Measurements from ENCODE around the gene RDH12. TPM values are rescaled to one million over a fixed set of nuclear protein-coding genes. Genes with fewer than 3 reads are reported as not detected.
A peak's percentile ranks its signal among the peaks of the same experiment; 100 is the strongest.

The RDH12 gene
- total and polyA plus RNA-seq, 9 of the 15 experiments (the other 6 are each of a cell fraction or from before 2014, with no cell fraction given), result 0.03 to 0.29 (median 0.07) TPM; not detected in 2

DNA sequence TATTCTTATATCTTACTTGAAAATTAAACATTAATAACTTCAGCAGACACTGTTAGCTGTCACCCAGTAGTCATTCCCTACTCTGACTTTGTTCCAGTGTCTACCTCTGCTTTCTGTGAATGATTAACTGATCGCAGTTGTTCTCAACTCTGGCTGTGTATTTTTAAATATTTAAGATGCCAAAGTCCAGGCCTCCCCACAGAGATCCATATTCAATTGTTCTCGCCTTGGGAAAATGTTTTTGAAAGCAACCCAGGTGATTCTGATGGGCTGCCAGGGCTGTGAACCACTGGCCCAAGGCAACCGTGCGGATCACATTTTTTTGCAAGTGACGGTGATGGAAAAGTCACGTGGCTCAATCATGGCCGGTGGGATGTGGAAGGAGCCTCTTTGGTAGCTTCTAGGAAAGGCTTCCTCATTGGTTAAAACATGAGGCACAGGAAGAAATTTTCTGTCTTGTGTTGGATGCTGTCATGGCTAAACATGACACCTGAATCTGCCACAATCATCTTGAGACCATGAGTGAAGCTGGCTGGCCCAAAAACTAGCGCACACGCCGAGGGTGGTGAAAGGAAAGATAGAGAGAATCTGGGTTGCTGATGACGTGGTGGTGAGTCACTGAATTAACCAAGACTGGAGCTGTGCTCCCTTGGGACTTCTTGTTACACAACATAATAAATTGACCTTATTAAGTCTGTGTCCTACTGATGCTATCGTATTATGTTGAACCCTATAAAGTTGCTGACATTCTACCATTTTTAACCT lies 37.2 kb downstream of the RDH12 start (continued):
- TF ChIP-seq, protein P1, sequence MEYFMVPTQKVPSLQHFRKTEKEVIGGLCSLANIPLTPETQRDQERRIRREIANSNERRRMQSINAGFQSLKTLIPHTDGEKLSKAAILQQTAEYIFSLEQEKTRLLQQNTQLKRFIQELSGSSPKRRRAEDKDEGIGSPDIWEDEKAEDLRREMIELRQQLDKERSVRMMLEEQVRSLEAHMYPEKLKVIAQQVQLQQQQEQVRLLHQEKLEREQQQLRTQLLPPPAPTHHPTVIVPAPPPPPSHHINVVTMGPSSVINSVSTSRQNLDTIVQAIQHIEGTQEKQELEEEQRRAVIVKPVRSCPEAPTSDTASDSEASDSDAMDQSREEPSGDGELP (CRISPR knock-in tag; IDR thresholded peaks at IDR 0.05; ENCODE audit: borderline replicate concordance), result no peak
- peak; percentile 76 for TF ChIP-seq RAD51 (IDR thresholded peaks at IDR 0.05; ENCODE audit: borderline replicate concordance, low read depth)
- no peak for TF ChIP-seq NFRKB (IDR thresholded peaks at IDR 0.05; ENCODE audit: low read depth)
- TF ChIP-seq BDP1 (IDR thresholded peaks at IDR 0.05; ENCODE audit: insufficient read depth, insufficient read length), result no peak
- TF ChIP-seq EP400 (IDR thresholded peaks at IDR 0.05), result peak; percentile 40; the same call in 1 of the 2 replicates
- no peak for TF ChIP-seq ZKSCAN8 (CRISPR knock-in tag; IDR thresholded peaks at IDR 0.05)
- no peak for TF ChIP-seq SMARCA4 (IDR thresholded peaks at IDR 0.05)
- no peak for TF ChIP-seq ZNF699 (CRISPR knock-in tag; IDR thresholded peaks at IDR 0.05; ENCODE audit: insufficient replicate concordance)
- TF ChIP-seq GABPB1 (CRISPR knock-in tag; IDR thresholded peaks at IDR 0.05), result no peak
- TF ChIP-seq, protein P2, sequence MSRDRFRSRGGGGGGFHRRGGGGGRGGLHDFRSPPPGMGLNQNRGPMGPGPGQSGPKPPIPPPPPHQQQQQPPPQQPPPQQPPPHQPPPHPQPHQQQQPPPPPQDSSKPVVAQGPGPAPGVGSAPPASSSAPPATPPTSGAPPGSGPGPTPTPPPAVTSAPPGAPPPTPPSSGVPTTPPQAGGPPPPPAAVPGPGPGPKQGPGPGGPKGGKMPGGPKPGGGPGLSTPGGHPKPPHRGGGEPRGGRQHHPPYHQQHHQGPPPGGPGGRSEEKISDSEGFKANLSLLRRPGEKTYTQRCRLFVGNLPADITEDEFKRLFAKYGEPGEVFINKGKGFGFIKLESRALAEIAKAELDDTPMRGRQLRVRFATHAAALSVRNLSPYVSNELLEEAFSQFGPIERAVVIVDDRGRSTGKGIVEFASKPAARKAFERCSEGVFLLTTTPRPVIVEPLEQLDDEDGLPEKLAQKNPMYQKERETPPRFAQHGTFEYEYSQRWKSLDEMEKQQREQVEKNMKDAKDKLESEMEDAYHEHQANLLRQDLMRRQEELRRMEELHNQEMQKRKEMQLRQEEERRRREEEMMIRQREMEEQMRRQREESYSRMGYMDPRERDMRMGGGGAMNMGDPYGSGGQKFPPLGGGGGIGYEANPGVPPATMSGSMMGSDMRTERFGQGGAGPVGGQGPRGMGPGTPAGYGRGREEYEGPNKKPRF (IDR thresholded peaks at IDR 0.05; ENCODE audit: low read depth, low read length), result no peak
- no peak for TF ChIP-seq NR2C2 (CRISPR knock-in tag; IDR thresholded peaks at IDR 0.05)
- no peak for TF ChIP-seq NR2C2 (tag; IDR thresholded peaks at IDR 0.05)
- no peak for TF ChIP-seq ZNF311 (CRISPR knock-in tag; IDR thresholded peaks at IDR 0.05)
- no peak for TF ChIP-seq PHF8 (IDR thresholded peaks at IDR 0.05; ENCODE audit: borderline replicate concordance, low read length)
- peak; percentile 95 for TF ChIP-seq FOSL1 (tag; conservative IDR thresholded peaks at IDR 0.05)
- peak; percentile 54; the same call in 1 of the 2 replicates for TF ChIP-seq JUN (IDR thresholded peaks at IDR 0.05; ENCODE audit: borderline replicate concordance, low read depth, low read length)
- TF ChIP-seq JUN (CRISPR knock-in tag; IDR thresholded peaks at IDR 0.05; ENCODE audit: borderline replicate concordance), result no peak
- 0 out of 2 replicates have a peak, but pooled peaks have one; percentile 35 for TF ChIP-seq CTBP1 (IDR thresholded peaks at IDR 0.05; ENCODE audit: borderline replicate concordance)
- TF ChIP-seq C11orf30 (IDR thresholded peaks at IDR 0.05; ENCODE audit: low read depth), result no peak
- TF ChIP-seq, protein P3, sequence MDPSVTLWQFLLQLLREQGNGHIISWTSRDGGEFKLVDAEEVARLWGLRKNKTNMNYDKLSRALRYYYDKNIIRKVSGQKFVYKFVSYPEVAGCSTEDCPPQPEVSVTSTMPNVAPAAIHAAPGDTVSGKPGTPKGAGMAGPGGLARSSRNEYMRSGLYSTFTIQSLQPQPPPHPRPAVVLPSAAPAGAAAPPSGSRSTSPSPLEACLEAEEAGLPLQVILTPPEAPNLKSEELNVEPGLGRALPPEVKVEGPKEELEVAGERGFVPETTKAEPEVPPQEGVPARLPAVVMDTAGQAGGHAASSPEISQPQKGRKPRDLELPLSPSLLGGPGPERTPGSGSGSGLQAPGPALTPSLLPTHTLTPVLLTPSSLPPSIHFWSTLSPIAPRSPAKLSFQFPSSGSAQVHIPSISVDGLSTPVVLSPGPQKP (CRISPR knock-in tag; IDR thresholded peaks at IDR 0.05), result no peak
- no peak for TF ChIP-seq GTF2E2 (tag; IDR thresholded peaks at IDR 0.05)
- no peak for TF ChIP-seq FOXA3 (CRISPR knock-in tag; conservative IDR thresholded peaks at IDR 0.05 in 1 of 2, IDR thresholded peaks at IDR 0.05 in 1 of 2)
- TF ChIP-seq SMAD3 (CRISPR knock-in tag; conservative IDR thresholded peaks at IDR 0.05), result no peak
- no peak for TF ChIP-seq PTRF (tag; IDR thresholded peaks at IDR 0.05)
- TF ChIP-seq HDAC3 (IDR thresholded peaks at IDR 0.05; ENCODE audit: borderline replicate concordance, partially characterized antibody), result no peak

Data from K562 (cell line).